HepG2 (cell line): ENCODE data around the gene TRIM10.

ENCODE experiments used
- BHLHE40 ChIP-seq: IDR thresholded peaks from 2 replicates; pipeline ENCODE4 v1.6.1; 2011; ENCODE audit warnings: low read length, improper control_type of control experiment
- FOXC1 ChIP-seq: sonication (generic); formaldehyde crosslinking; IDR thresholded peaks from 2 replicates; pipeline ENCODE4 v1.8.0; 2022; ENCODE audit warnings: mild to moderate bottlenecking, missing genetic modification reagents, borderline replicate concordance
- POLR2G ChIP-seq: fragments of 200-400 bp; formaldehyde crosslinking; IDR thresholded peaks from 2 replicates; pipeline ENCODE4 v1.6.1; 2018; ENCODE audit warnings: mild to moderate bottlenecking, low read depth, low read length, moderate library complexity
- TBL1XR1 ChIP-seq: fragments of 150-350 bp; IDR thresholded peaks from 2 replicates; pipeline ENCODE4 v1.6.1; 2014; ENCODE audit warnings: borderline replicate concordance, low read length; ENCODE audit not compliant: partially characterized antibody
- ZNF329 ChIP-seq: sonication (generic); formaldehyde crosslinking; IDR thresholded peaks from 2 replicates; pipeline ENCODE4 v1.9.0; 2021; ENCODE audit warnings: low read depth, mild to moderate bottlenecking, missing genetic modification reagents

DNA sequence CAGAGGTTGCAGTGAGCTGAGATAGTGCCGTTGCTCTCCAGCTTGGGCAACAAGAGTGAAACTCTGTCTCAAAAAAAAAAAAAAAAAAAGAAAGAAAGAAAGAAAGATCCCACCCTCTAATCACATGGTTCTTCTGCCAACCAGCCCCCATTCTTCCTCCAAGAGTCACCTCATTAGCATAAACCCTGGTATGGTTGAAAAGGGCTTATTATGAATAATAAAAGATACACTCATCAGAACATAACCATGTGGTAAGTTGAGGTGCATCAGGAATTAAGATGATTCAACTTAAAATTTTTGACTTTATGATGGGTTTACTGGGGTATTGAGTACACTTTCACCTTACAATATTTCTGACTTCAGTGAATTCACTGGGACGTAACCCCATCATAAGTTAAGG lies 25.9 kb downstream of the TRIM10 start:
- no peak for TF ChIP-seq TBL1XR1
- no peak for TF ChIP-seq FOXC1 (CRISPR knock-in tag)
- no peak for TF ChIP-seq BHLHE40
- no peak for TF ChIP-seq ZNF329 (CRISPR knock-in tag)
- TF ChIP-seq POLR2G, result no peak
